CD8-positive, alpha-beta memory T cell (primary cell): Measurements from ENCODE around the gene MGARP. TPM values are rescaled to one million over a fixed set of nuclear protein-coding genes. Genes with fewer than 3 reads are reported as not detected.
"Not testable (repeated sequence)": the region's sequence is repeated elsewhere in the genome, so short reads cannot be mapped to it uniquely, and the experiment has no call there.

Experiments used
- CTCF ChIA-PET: fragments of 350-600 bp; sonication (Branson Sonifier 250); formaldehyde crosslinking; loops from one replicate; lab custom pipeline; 2021; ENCODE audit warnings: antibody characterized with exemption; lab: Charles Lee
- POLR2A ChIA-PET: fragments of 350-600 bp; sonication (Branson Sonifier 250); formaldehyde crosslinking; loops from one replicate; lab custom pipeline; 2021; ENCODE audit warnings: antibody characterized with exemption; lab: Charles Lee
- DNase-seq, 5 donors: peaks; one replicate each; pipeline versions ENCODE4 v3.0.0 to v3.0.0-alpha.2; 2020 to 2022; ENCODE audit warnings: mixed read lengths in 1 of 5
- H3K27ac ChIP-seq: one replicate; pipeline ENCODE4 v1.7.0; 2013; ENCODE audit warnings: low read depth, mild to moderate bottlenecking, low read length, moderate library complexity
- H3K27me3 ChIP-seq: 2 replicates; pipeline ENCODE4 v1.7.0; 2013; ENCODE audit warnings: low read length, mild to moderate bottlenecking; ENCODE audit not compliant: insufficient read depth, poor library complexity, severe bottlenecking
- H3K36me3 ChIP-seq: 2 replicates; pipeline ENCODE4 v1.7.0; 2013; ENCODE audit warnings: mild to moderate bottlenecking, low read length, moderate library complexity; ENCODE audit not compliant: insufficient read depth
- H3K4me1 ChIP-seq: 2 replicates; pipeline ENCODE4 v1.7.0; 2013; ENCODE audit warnings: mild to moderate bottlenecking, low read length, moderate library complexity; ENCODE audit not compliant: insufficient read depth
- H3K4me3 ChIP-seq: 2 replicates; pipeline ENCODE4 v1.7.0; 2013; ENCODE audit warnings: mild to moderate bottlenecking, low read length
- H3K9me3 ChIP-seq: 2 replicates; pipeline ENCODE4 v1.7.0; 2013; ENCODE audit warnings: mild to moderate bottlenecking, low read length
- H3K27ac Mint-ChIP-seq, 8 donors: one replicate each; pipeline ENCODE4 v1.8.0; 2020 to 2021; ENCODE audit warnings: mixed read lengths in 8 of 8, mild to moderate bottlenecking in 6 of 8, inconsistent platforms in 3 of 8, moderate library complexity in 3 of 8
- H3K27me3 Mint-ChIP-seq, 2 donors: one replicate each; pipeline ENCODE4 v1.8.0; 2020 to 2021; ENCODE audit warnings: mixed read lengths in 2 of 2, mild to moderate bottlenecking in 1 of 2, moderate library complexity in 1 of 2
- H3K36me3 Mint-ChIP-seq, 3 donors: one replicate each; pipeline ENCODE4 v1.8.0; 2020 to 2021; ENCODE audit warnings: mixed read lengths in 3 of 3, inconsistent platforms in 1 of 3, mild to moderate bottlenecking in 1 of 3
- H3K4me1 Mint-ChIP-seq, 3 donors: one replicate each; pipeline ENCODE4 v1.8.0; 2020 to 2021; ENCODE audit warnings: mixed read lengths in 3 of 3, inconsistent platforms in 1 of 3, mild to moderate bottlenecking in 1 of 3
- H3K4me3 Mint-ChIP-seq, 7 donors: one replicate each; pipeline ENCODE4 v1.8.0; 2020 to 2021; ENCODE audit warnings: mixed read lengths in 7 of 7, mild to moderate bottlenecking in 6 of 7, moderate library complexity in 4 of 7, inconsistent platforms in 2 of 7
- H3K9me3 Mint-ChIP-seq, 5 donors: one replicate each; pipeline ENCODE4 v1.8.0; 2020 to 2022; ENCODE audit warnings: mixed read lengths in 5 of 5, mild to moderate bottlenecking in 3 of 5, moderate library complexity in 2 of 5, inconsistent platforms in 1 of 5
- polyA plus RNA-seq: library from polyadenylated mRNA; unstranded; fragments of 300-500 nt; fragmentation: Illumina TruSeq; gene quantifications from one replicate; pipeline ENCODE4 v1.2.3, GENCODE V29; 2021
- total RNA-seq, 2 experiments: library from RNA; stranded (reverse); gene quantifications; one replicate each; pipeline ENCODE4 v1.2.3, GENCODE V29; 2021

Gene MGARP
- total and polyA plus RNA-seq, 3 experiments from 2014 or later, result 0.84 TPM; not detected in 2

DNA sequence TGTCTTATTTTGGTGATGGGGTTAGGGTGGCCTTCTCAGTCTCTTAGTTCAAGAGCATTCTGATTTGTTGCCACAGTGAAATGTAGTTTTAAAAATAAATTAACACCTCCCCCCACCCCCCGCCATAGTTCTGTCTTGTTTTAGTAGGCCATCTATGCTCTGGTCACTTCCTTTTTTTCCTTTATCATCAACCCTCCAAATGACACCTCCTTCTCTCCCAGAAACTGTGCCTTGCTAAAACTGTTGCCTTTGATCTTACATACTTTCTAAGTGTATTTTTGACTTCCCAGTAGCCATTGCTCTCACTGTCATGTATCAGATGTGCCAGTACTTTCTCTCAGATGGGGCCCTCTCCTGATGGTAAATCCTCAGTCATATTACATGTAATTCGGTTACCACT is 36.7 kb upstream of the MGARP start:
- Histone ChIP-seq H3K27me3 (no peaks in the 10 kb centered on the region), H3K4me3 (no peak overlapping the region), H3K36me3 (no peaks in the 10 kb centered on the region), H3K27ac (no peak overlapping the region), H3K4me1 (peaks cover 67% of the 10 kb centered on the region), H3K9me3 (no peaks in the 10 kb centered on the region)
- DNase-seq, result no peak
- ChIA-PET CTCF (no interaction called here), POLR2A (no interaction called here)
- H3K4me3 Mint-ChIP-seq, result peak overlapping the region in 3 of 7 donors; percentile 18 to 60 (median 57)
- peaks cover 69 to 84% (median 83%) of the 10 kb centered on the region in 3 donors for H3K4me1 Mint-ChIP-seq
- no peaks in the 10 kb centered on the region for H3K27me3 Mint-ChIP-seq
- peaks cover 4 to 6% (median 5%) of the 10 kb centered on the region in 3 donors for H3K36me3 Mint-ChIP-seq
- H3K27ac Mint-ChIP-seq, result peak overlapping the region in 6 of 8 donors; percentile 1 to 93 (median 46)
- H3K9me3 Mint-ChIP-seq, result no peaks in the 10 kb centered on the region

DNA sequence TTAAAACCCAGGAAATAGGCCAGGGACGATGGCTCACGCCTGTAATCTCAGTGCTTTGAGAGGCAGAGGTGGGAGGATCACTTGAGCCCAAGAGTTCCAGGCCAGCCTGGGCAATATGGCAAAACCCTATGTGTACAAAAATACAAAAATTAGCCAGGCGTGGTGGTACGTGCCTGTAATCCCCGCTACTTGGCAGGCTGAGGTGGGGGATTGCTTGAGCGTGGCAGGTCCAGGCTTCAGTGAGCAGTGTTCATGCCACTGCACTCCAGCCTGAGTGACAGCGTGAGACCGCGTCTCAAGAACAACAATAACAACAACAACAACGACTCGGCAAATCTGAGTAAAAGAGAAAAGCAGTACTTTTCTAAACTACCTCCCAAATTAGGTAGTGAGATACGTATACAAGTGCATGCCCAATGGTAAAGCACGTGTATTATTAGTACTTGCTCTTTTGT is 35.2 kb upstream of the MGARP start:
- Mint-ChIP-seq H3K4me3 (peak overlapping the region in 5 of 7 donors; percentile 19 to 54 (median 38)), H3K36me3 (peaks cover 4 to 6% (median 6%) of the 10 kb centered on the region in 3 donors), H3K27ac (peak overlapping the region in 6 of 8 donors; percentile 36 to 93 (median 78)), H3K27me3 (no peaks in the 10 kb centered on the region), H3K4me1 (peaks cover 68 to 83% (median 80%) of the 10 kb centered on the region in 3 donors), H3K9me3 (no peaks in the 10 kb centered on the region)
- no peaks in the 10 kb centered on the region for H3K27me3 ChIP-seq
- no peak for DNase-seq
- H3K36me3 ChIP-seq, result no peaks in the 10 kb centered on the region
- no peak overlapping the region for H3K4me3 ChIP-seq
- H3K4me1 ChIP-seq, result peaks cover 71% of the 10 kb centered on the region
- H3K27ac ChIP-seq, result no peak overlapping the region
- CTCF ChIA-PET, result interaction anchor here (2.1 kb wide), 1 partner anchor 14 kb away, joined by 9 read pairs; the partner anchor contains the start of genes NAA15 and NDUFC1
- POLR2A ChIA-PET, result no interaction called here
- H3K9me3 ChIP-seq, result no peaks in the 10 kb centered on the region

DNA sequence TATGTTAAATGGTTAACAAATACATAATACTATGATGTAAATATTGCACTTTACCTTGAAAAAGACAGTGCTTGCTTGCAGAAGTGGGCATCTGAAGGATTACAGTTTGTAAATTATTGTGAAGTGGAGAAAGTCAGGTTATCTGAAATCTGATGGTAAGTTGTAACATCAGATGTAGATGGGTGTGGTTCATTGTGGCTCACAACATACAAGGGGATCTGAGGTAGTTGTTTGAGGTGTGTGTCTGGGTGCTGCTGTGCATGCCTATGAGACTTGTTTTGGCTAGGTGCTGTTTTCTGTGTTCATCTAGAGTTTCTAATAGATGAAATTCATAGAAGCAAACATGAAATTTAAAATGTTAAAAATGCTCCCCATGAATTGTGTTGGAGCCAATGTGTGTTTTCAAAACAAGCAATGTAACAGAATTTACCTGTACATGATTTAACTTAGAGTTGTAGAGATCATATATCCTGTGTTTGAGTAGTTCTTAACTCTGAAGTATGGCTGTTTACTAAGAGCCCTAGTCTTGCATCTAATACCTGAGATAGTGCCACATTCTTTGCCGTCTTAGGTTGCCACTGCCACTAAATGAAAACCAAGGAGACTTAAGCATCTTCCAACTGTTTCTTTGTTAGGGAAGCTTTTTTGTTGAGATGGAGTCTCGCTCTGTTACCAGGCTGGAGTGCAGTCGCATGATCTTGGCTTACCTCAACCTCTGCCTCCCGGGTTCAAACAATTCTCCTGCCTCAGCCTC is 34.2 kb upstream of the MGARP start:
- no peaks in the 10 kb centered on the region for H3K27me3 ChIP-seq
- H3K36me3 Mint-ChIP-seq, result peaks cover 0 to 4% (median 1%) of the 10 kb centered on the region in 3 donors
- no peaks in the 10 kb centered on the region for H3K9me3 Mint-ChIP-seq
- no peaks in the 10 kb centered on the region for H3K9me3 ChIP-seq
- no peak overlapping the region for H3K27ac ChIP-seq
- POLR2A ChIA-PET, result no interaction called here
- H3K27ac Mint-ChIP-seq, result peak overlapping the region; percentile 36 to 93 (median 80)
- H3K4me1 ChIP-seq, result peaks cover 63% of the 10 kb centered on the region
- H3K36me3 ChIP-seq, result no peaks in the 10 kb centered on the region
- H3K4me3 ChIP-seq, result peak overlapping the region; percentile 26
- DNase-seq, result peak in 1 of 5 donors; percentile 15
- no peaks in the 10 kb centered on the region for H3K27me3 Mint-ChIP-seq
- CTCF ChIA-PET, result interaction anchor here (2.1 kb wide), 1 partner anchor 13 kb away, joined by 9 read pairs; the partner anchor contains the start of genes NAA15 and NDUFC1
- H3K4me3 Mint-ChIP-seq, result peak overlapping the region; percentile 21 to 54 (median 37)
- H3K4me1 Mint-ChIP-seq, result peaks cover 65 to 81% (median 80%) of the 10 kb centered on the region in 3 donors

DNA sequence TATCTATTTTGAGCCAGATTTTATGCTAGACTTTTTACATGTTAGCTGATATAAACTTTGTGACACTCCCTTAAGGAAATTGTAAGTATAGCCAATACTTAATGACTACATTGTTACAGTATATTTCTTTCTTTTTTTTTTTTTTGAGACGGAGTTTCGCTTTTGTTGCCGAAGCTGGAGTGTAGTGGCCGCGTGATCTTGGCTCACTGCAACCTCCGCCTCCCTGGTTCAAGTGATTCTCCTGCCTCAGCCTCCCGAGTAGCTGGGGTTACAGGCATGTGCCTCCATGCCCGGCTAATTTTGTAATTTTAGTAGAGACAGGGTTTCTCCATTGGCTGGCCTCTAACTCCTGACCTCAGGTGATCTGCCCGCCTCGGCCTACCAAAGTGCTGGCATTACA is 33.4 kb upstream of the MGARP start:
- peaks cover 63% of the 10 kb centered on the region for H3K4me1 ChIP-seq
- Mint-ChIP-seq H3K4me1 (peaks cover 66 to 83% (median 82%) of the 10 kb centered on the region in 3 donors), H3K27ac (peak overlapping the region in 6 of 8 donors; percentile 72 to 93 (median 80)), H3K4me3 (peak overlapping the region in 5 of 7 donors; percentile 21 to 54 (median 30))
- H3K27ac ChIP-seq, H3K36me3 ChIP-seq, DNase-seq, H3K9me3 Mint-ChIP-seq, H3K36me3 Mint-ChIP-seq, H3K4me3 ChIP-seq, H3K9me3 ChIP-seq, CTCF ChIA-PET, H3K27me3 Mint-ChIP-seq, H3K27me3 ChIP-seq, POLR2A ChIA-PET: not testable (repeated sequence)

DNA sequence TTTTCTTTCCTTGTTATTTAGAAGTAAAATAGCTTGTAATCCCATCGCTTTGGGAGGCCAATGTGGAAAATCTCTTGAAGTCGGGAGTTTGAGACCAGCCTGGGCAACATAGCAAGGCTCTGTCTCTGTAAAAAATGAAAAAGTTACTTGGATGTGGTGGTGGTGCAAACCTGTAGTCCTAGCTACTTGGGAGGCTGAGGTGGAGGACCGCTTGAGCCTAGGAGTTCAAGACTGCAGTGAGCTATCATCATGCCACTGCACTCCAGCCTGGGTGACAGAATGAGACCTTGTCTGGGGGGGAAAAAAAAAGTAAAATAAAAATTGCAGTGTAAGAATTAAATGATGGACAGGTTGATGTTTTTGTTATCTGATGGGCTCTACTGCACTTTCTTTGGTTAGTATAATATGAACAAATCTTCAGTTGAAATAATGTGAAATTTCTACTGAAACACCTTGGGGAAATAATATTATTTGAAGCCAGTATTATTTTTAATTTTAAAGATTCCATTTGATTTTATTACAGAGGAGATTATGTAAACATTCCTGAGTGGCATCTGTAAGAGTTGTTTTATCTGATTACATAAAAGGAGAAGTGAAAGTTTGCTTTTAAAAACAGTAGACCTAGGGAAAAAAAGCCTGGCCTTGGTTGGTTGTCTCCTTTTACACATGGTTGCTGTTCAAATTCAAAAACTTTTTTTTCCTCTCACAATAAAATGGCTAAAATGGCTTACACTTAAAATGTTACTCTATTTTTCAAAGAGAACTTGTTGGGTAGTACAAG is 32.7 kb upstream of the MGARP start:
- no peaks in the 10 kb centered on the region for H3K9me3 ChIP-seq
- peak overlapping the region in 1 of 7 donors; percentile 33 for H3K4me3 Mint-ChIP-seq
- CTCF ChIA-PET, result interaction anchor here (1.2 to 2.1 kb wide), 2 partner anchors 11 to 282 kb away, joined by 3 to 9 read pairs; partner anchors contain the start of genes NAA15 and NDUFC1
- POLR2A ChIA-PET, result interaction anchor here (1.2 kb wide), 1 partner anchor 12 kb away, joined by 3 read pairs; the partner anchor contains the start of gene NAA15
- no peaks in the 10 kb centered on the region for H3K27me3 Mint-ChIP-seq
- H3K36me3 ChIP-seq, result no peaks in the 10 kb centered on the region
- no peaks in the 10 kb centered on the region for H3K9me3 Mint-ChIP-seq
- peaks cover 60% of the 10 kb centered on the region for H3K4me1 ChIP-seq
- H3K4me3 ChIP-seq, result no peak overlapping the region
- no peaks in the 10 kb centered on the region for H3K27me3 ChIP-seq
- H3K4me1 Mint-ChIP-seq, result peaks cover 63 to 84% (median 78%) of the 10 kb centered on the region in 3 donors
- DNase-seq, result no peak
- H3K27ac ChIP-seq, result no peak overlapping the region
- H3K36me3 Mint-ChIP-seq, result peaks cover 0 to 2% (median 1%) of the 10 kb centered on the region in 3 donors
- H3K27ac Mint-ChIP-seq, result peak overlapping the region; percentile 11 to 80 (median 68)

DNA sequence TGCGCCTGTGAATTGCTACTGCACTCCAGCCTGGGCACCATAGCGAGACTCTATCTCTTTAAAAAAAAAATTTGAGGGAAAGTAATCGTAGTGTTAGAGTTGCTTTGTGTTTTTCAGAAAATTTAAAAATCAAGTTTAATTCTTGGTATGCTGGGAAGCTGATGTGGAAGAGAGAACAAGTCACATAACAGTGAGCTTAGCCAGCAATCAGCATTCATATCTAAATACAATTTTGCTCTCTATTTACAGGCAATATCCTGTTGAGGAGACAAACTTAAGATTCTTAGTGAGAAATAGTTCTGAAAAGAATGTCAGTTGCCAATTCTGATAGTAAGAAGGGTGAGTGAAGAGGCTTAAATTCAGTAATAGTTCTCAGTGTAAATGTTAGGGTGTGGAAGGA is 31.9 kb upstream of the MGARP start:
- H3K27me3 Mint-ChIP-seq, result no peaks in the 10 kb centered on the region
- peaks cover 55% of the 10 kb centered on the region for H3K4me1 ChIP-seq
- no peak overlapping the region for H3K4me3 ChIP-seq
- H3K4me1 Mint-ChIP-seq, result peaks cover 64 to 84% (median 74%) of the 10 kb centered on the region in 3 donors
- peak overlapping the region in 2 of 7 donors; percentile 5 to 10 for H3K4me3 Mint-ChIP-seq
- peaks cover 0 to 7% (median 1%) of the 10 kb centered on the region in 3 donors for H3K36me3 Mint-ChIP-seq
- H3K36me3 ChIP-seq, result no peaks in the 10 kb centered on the region
- no peaks in the 10 kb centered on the region for H3K9me3 ChIP-seq
- no peak overlapping the region for H3K27ac ChIP-seq
- DNase-seq, result no peak
- ChIA-PET POLR2A (interaction anchor here (1.2 kb wide), 1 partner anchor 11 kb away, joined by 3 read pairs; the partner anchor contains the start of gene NAA15), CTCF (interaction anchor here (1.2 to 2.1 kb wide), 2 partner anchors 10 to 282 kb away, joined by 3 to 9 read pairs; partner anchors contain the start of genes NAA15 and NDUFC1)
- no peaks in the 10 kb centered on the region for H3K9me3 Mint-ChIP-seq
- no peaks in the 10 kb centered on the region for H3K27me3 ChIP-seq
- H3K27ac Mint-ChIP-seq, result peak overlapping the region in 4 of 8 donors; percentile 1 to 79 (median 46)

DNA sequence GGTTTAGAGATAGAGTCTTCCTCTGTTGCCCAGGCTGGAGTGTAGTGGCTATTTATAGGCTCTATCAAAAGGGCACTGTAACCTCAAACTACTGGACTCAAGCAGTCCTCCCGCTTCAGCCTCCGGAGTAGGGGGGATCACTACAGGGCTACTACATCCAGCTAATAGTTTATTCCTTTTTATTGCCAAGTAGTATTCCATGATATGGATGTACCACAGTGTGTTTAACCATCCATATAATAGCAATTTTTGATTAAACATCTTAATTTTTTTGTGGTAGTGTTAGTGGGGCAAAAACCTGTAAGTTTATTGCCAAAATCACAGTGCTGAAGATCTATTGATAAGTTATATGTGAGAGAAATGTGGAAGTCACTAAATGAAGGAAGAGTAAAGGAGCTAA is 24.9 kb upstream of the MGARP start:
- no peaks in the 10 kb centered on the region for H3K27me3 ChIP-seq
- H3K4me3 ChIP-seq, result no peak overlapping the region
- no peaks in the 10 kb centered on the region for H3K9me3 ChIP-seq
- Mint-ChIP-seq H3K27ac (peak overlapping the region; percentile 0 to 99 (median 69)), H3K4me1 (peaks cover 63 to 85% (median 71%) of the 10 kb centered on the region in 3 donors), H3K4me3 (peak overlapping the region in 2 of 7 donors; percentile 15 to 36), H3K9me3 (peaks cover 0 to 1% (median 0%) of the 10 kb centered on the region in 5 donors), H3K27me3 (peaks cover 0 to 1% of the 10 kb centered on the region in 2 donors), H3K36me3 (peaks cover 4 to 41% (median 9%) of the 10 kb centered on the region in 3 donors)
- ChIA-PET CTCF (interaction anchor here (1.0 kb wide), 1 partner anchor 9 kb away, joined by 3 read pairs; no protein-coding TSS in a partner anchor), POLR2A (no interaction called here)
- DNase-seq, result no peak
- no peaks in the 10 kb centered on the region for H3K36me3 ChIP-seq
- H3K4me1 ChIP-seq, result peaks cover 32% of the 10 kb centered on the region
- H3K27ac ChIP-seq, result no peak overlapping the region
